Panc1 (cell line): ENCODE results near the gene PRIMPOL. TPM values are rescaled to one million over a fixed set of nuclear protein-coding genes. Genes with fewer than 3 reads are reported as not detected.

Source experiments
- ATAC-seq: fragments of 200-7000 bp; cut with Tn5 transposase; 2 replicates; pipeline ENCODE4 v1.9.1; 2020; ENCODE audit warnings: mild to moderate bottlenecking, moderate library complexity
- BruUV-seq: library from RNA; stranded (reverse); fragments of 400-500 nt; replicated peaks from 2 replicates; lab custom pipeline; 2021; lab: Mats Ljungman, UMichigan
- CTCF ChIA-PET: fragments of 300-600 bp; sonication (Branson Sonifier 250); formaldehyde crosslinking; loops from one replicate; lab custom pipeline; 2022; ENCODE audit warnings: antibody characterized with exemption; lab: Charles Lee
- POLR2A ChIA-PET: fragments of 300-600 bp; sonication (Branson Sonifier 250); formaldehyde crosslinking; loops from one replicate; lab custom pipeline; 2022; ENCODE audit warnings: antibody characterized with exemption; lab: Charles Lee
- DNase-seq: peaks from one replicate; pipeline ENCODE4 v3.0.0-alpha.2; 2010; ENCODE audit warnings: low read depth, low spot score
- H3K27ac ChIP-seq: 2 replicates; pipeline ENCODE4 v1.5.1; 2011; ENCODE audit warnings: mild to moderate bottlenecking, low read length, inconsistent platforms
- H3K27me3 ChIP-seq: fragments of 200-500 bp; sonication (Bioruptor generic); 2 replicates; pipeline ENCODE4 v1.6.0; 2014; ENCODE audit warnings: low read length, inconsistent platforms; ENCODE audit not compliant: control insufficient read depth, insufficient read depth
- H3K36me3 ChIP-seq: fragments of 200-500 bp; sonication (Bioruptor generic); 2 replicates; pipeline ENCODE4 v1.5.1; 2014; ENCODE audit warnings: inconsistent platforms, mild to moderate bottlenecking, low read length, moderate library complexity; ENCODE audit not compliant: control insufficient read depth, insufficient read depth
- H3K4me1 ChIP-seq: 2 replicates; pipeline ENCODE4 v1.5.1; 2011; ENCODE audit warnings: inconsistent platforms, mild to moderate bottlenecking, low read length, moderate library complexity; ENCODE audit not compliant: control insufficient read depth, insufficient read depth
- H3K4me3 ChIP-seq, 2 experiments: 2 replicates each; pipeline ENCODE4 v1.5.1; 2011 to 2012; ENCODE audit warnings: low read depth in 2 of 2, low read length in 2 of 2, mild to moderate bottlenecking in 2 of 2, inconsistent platforms in 1 of 2, moderate library complexity in 1 of 2
- H3K9me3 ChIP-seq: fragments of 200-500 bp; sonication (Bioruptor generic); 2 replicates; pipeline ENCODE4 v1.5.1; 2014; ENCODE audit warnings: low read depth, mild to moderate bottlenecking, inconsistent platforms, low read length, moderate library complexity; ENCODE audit not compliant: control insufficient read depth, insufficient read depth
- POLR2AphosphoS5 ChIP-seq: IDR thresholded peaks from 2 replicates; pipeline ENCODE4 v1.6.1; 2012; ENCODE audit warnings: mild to moderate bottlenecking, low read depth, low read length, moderate library complexity
- SIN3A ChIP-seq: IDR thresholded peaks from 2 replicates; pipeline ENCODE4 v1.6.1; 2012; ENCODE audit warnings: low read depth, mild to moderate bottlenecking, low read length, moderate library complexity, borderline replicate concordance; ENCODE audit not compliant: insufficient read depth
- TCF7L2 ChIP-seq: IDR thresholded peaks from 2 replicates; pipeline ENCODE4 v1.6.1; 2011; ENCODE audit warnings: mild to moderate bottlenecking, low read depth, low read length, inconsistent platforms
- in situ Hi-C: cut with HindIII; loops from 2 replicates; pipeline ENCODE4 v1.10.0; 2016; ENCODE audit warnings: low sequenced_read_pairs, low pct_unique_long_range_greater_than_20kb
- intact Hi-C: fragments of 100-400 bp; cut with micrococcal nuclease; formaldehyde crosslinking; loops from one replicate; pipeline ENCODE4 v1.10.0; 2022; ENCODE audit not compliant: unreplicated experiment
- total RNA-seq: library from RNA; stranded (reverse); gene quantifications from one replicate; pipeline ENCODE4 v1.2.1, GENCODE V29; 2021; ENCODE audit not compliant: unreplicated experiment
- TF ChIP-seq, protein P1 (sequence below), 2 experiments: IDR thresholded peaks; 2 replicates each; pipeline ENCODE4 v1.6.1; 2011 to 2012; ENCODE audit warnings: low read depth in 2 of 2, control low read depth in 1 of 2, low read length in 1 of 2, mild to moderate bottlenecking in 1 of 2, moderate library complexity in 1 of 2; ENCODE audit not compliant: insufficient read depth in 1 of 2
- TF ChIP-seq, protein P2 (sequence below): fragments of 450-650 bp; IDR thresholded peaks from 2 replicates; pipeline ENCODE4 v1.5.1; 2017; ENCODE audit warnings: mild to moderate bottlenecking

The PRIMPOL gene
- total RNA-seq, 1 experiment from 2014 or later: 11.7 TPM

DNA sequence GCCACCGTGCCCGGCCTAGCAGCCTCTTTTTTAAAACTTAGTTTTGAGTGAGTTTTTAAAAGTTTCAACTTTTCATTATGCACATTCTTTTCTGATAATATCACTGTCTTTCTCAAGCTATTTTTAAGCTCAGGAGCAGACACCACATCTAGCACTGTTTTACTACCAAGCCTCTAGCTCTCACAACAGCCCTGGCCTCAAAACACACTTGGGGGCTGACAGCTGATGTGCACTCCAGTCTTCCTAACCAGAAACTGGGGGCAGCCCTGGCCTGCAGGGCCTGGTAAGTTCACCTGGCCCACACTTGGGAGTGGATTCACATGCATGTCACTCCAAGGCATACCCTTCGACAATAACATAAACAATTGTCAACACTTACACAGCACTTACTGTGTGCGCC lies 50.4 kb downstream of the PRIMPOL start:
- TF ChIP-seq, protein P1, sequence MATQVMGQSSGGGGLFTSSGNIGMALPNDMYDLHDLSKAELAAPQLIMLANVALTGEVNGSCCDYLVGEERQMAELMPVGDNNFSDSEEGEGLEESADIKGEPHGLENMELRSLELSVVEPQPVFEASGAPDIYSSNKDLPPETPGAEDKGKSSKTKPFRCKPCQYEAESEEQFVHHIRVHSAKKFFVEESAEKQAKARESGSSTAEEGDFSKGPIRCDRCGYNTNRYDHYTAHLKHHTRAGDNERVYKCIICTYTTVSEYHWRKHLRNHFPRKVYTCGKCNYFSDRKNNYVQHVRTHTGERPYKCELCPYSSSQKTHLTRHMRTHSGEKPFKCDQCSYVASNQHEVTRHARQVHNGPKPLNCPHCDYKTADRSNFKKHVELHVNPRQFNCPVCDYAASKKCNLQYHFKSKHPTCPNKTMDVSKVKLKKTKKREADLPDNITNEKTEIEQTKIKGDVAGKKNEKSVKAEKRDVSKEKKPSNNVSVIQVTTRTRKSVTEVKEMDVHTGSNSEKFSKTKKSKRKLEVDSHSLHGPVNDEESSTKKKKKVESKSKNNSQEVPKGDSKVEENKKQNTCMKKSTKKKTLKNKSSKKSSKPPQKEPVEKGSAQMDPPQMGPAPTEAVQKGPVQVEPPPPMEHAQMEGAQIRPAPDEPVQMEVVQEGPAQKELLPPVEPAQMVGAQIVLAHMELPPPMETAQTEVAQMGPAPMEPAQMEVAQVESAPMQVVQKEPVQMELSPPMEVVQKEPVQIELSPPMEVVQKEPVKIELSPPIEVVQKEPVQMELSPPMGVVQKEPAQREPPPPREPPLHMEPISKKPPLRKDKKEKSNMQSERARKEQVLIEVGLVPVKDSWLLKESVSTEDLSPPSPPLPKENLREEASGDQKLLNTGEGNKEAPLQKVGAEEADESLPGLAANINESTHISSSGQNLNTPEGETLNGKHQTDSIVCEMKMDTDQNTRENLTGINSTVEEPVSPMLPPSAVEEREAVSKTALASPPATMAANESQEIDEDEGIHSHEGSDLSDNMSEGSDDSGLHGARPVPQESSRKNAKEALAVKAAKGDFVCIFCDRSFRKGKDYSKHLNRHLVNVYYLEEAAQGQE (IDR thresholded peaks at IDR 0.05; ENCODE audit: insufficient read depth in 1 of 2, low read depth in 2 of 2, low read length in 1 of 2): no peak
- TF ChIP-seq TCF7L2 (no peak), SIN3A (no peak), POLR2AphosphoS5 (no peak)
- TF ChIP-seq, protein P2, sequence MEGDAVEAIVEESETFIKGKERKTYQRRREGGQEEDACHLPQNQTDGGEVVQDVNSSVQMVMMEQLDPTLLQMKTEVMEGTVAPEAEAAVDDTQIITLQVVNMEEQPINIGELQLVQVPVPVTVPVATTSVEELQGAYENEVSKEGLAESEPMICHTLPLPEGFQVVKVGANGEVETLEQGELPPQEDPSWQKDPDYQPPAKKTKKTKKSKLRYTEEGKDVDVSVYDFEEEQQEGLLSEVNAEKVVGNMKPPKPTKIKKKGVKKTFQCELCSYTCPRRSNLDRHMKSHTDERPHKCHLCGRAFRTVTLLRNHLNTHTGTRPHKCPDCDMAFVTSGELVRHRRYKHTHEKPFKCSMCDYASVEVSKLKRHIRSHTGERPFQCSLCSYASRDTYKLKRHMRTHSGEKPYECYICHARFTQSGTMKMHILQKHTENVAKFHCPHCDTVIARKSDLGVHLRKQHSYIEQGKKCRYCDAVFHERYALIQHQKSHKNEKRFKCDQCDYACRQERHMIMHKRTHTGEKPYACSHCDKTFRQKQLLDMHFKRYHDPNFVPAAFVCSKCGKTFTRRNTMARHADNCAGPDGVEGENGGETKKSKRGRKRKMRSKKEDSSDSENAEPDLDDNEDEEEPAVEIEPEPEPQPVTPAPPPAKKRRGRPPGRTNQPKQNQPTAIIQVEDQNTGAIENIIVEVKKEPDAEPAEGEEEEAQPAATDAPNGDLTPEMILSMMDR: no peak
- Histone ChIP-seq H3K4me3 (no peak overlapping the region), H3K27ac (no peak overlapping the region), H3K36me3 (peaks cover 4% of the 10 kb centered on the region; the same call in 1 of the 2 replicates), H3K4me1 (no peaks in the 10 kb centered on the region), H3K9me3 (no peaks in the 10 kb centered on the region), H3K27me3 (no peaks in the 10 kb centered on the region)
- intact Hi-C loops: no loop called here
- in situ Hi-C loops: no loop called here
- BruUV-seq: no TSS peak
- CTCF ChIA-PET: no interaction called here
- POLR2A ChIA-PET: no interaction called here
- no peak for ATAC-seq
- no peak for DNase-seq

DNA sequence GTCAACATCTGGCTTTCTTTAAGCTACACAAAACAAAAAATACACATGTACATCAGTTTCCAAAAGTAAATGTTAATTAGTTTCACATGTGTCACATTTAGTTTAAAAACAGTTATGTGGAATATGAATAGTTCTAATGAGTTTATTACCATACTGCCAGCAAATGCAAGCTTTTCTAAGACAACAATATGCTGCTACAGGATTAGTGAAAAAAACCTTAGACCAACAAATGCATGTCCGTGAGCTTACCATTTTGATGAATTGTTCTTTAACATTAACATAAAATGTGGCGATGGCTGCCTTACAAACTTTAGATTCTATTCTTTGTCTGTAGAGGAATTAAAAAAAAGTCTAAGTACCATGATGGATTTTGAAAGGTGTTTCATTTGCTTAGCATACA lies 52.6 kb downstream of the PRIMPOL start:
- Histone ChIP-seq H3K27me3 (no peaks in the 10 kb centered on the region), H3K27ac (no peak overlapping the region), H3K4me1 (no peaks in the 10 kb centered on the region), H3K4me3 (no peak overlapping the region), H3K9me3 (no peaks in the 10 kb centered on the region), H3K36me3 (peaks cover 2% of the 10 kb centered on the region; the same call in 1 of the 2 replicates)
- no TSS peak for BruUV-seq
- in situ Hi-C loops (no loop called here), intact Hi-C loops (no loop called here)
- ATAC-seq (no peak), DNase-seq (no peak)
- TF ChIP-seq SIN3A (no peak), TCF7L2 (no peak), POLR2AphosphoS5 (no peak)
- TF ChIP-seq, protein P1 (IDR thresholded peaks at IDR 0.05; ENCODE audit: insufficient read depth in 1 of 2, low read depth in 2 of 2, low read length in 1 of 2): no peak
- TF ChIP-seq, protein P2: no peak
- CTCF ChIA-PET: no interaction called here
- POLR2A ChIA-PET: no interaction called here
